Adrenal gland (tissue), 5 donors: Measurements from ENCODE around the gene TBC1D9.

Experiments
- CTCF ChIP-seq, 6 experiments: fragments of 450-650 bp in 4 of 6; fragments of 200-600 bp in 2 of 6; sonication (generic) in 1 of 6; IDR thresholded peaks; 1 replicate in 5 of 6; 2 replicates in 1 of 6; pipeline versions ENCODE4 v1.5.1 to v1.8.0; 2016 to 2021; ENCODE audit warnings: antibody characterized with exemption in 6 of 6, mild to moderate bottlenecking in 2 of 6, moderate library complexity in 1 of 6
- POLR2A ChIP-seq, 2 donors: fragments of 450-650 bp; IDR thresholded peaks; one replicate each; pipeline ENCODE4 v1.6.1; 2017; ENCODE audit warnings: antibody characterized with exemption in 2 of 2, mild to moderate bottlenecking in 2 of 2, moderate library complexity in 1 of 2
- donor health status: DM: no; HTN: no; CAD: no.

- TF ChIP-seq POLR2A (IDR thresholded peaks at IDR 0.05) = no peak
- TF ChIP-seq CTCF (IDR thresholded peaks at IDR 0.05) = no peak
These were observed 112.6 kb downstream of the TBC1D9 start for GRCh38 chr4:140643571-140644055.
